ENCODE measurements around the gene ZSCAN23. TPM values are rescaled to one million over a fixed set of nuclear protein-coding genes. Genes with fewer than 3 reads are reported as not detected.
"Not testable (repeated sequence)": the region's sequence is repeated elsewhere in the genome, so short reads cannot be mapped to it uniquely, and the experiment has no call there.

Gene ZSCAN23
- total RNA-seq, 1 donor from 2014 or later, result 11.2 TPM

DNA sequence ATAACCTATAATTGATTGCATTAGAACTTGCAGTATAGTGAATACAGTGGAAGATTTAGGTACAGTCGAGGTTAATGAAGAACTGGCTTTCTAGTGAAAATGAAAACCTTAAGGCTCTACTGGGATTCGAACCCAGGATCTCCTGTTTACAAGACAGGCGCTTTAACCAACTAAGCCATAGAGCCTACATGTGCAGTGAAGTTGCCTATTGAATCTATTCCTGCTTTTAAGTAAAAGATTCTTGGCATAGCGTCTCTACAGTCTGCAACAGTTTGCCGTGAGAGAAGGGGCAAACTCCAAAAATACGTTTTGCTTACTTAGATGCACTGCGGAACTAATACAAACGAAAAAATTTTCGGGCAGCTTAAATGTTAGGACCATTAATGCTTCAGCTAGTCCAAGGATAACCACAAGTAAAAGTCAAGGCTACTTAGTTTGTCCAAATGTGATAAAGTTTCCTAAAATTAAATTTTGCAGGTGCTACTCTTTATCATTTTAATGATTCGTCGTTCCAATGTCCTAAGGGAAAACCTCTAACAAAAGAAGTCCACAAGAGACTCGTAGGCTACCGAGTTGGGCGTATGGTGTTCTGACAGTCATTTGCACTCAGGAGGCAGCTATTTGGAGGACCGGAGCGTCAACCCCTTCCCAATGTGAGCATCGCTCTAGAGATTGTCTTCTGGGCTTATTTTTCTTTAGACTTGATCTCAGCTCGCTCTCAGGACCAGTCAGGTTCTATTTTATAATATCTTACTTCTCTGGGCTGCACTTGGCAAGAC lies 31.3 kb upstream of the ZSCAN23 start:
- Mint-ChIP-seq H3K9me3 (peaks cover 4% of the 10 kb centered on the region), H3K27ac (peak overlapping the region; percentile 65), H3K4me1 (ENCODE audit: unreplicated experiment) (peaks cover 6% of the 10 kb centered on the region), H3K4me3 (peak overlapping the region; percentile 92), H3K36me3 (peaks cover 4% of the 10 kb centered on the region), H3K27me3 (peaks cover 31% of the 10 kb centered on the region)
- TF ChIP-seq, protein P1, sequence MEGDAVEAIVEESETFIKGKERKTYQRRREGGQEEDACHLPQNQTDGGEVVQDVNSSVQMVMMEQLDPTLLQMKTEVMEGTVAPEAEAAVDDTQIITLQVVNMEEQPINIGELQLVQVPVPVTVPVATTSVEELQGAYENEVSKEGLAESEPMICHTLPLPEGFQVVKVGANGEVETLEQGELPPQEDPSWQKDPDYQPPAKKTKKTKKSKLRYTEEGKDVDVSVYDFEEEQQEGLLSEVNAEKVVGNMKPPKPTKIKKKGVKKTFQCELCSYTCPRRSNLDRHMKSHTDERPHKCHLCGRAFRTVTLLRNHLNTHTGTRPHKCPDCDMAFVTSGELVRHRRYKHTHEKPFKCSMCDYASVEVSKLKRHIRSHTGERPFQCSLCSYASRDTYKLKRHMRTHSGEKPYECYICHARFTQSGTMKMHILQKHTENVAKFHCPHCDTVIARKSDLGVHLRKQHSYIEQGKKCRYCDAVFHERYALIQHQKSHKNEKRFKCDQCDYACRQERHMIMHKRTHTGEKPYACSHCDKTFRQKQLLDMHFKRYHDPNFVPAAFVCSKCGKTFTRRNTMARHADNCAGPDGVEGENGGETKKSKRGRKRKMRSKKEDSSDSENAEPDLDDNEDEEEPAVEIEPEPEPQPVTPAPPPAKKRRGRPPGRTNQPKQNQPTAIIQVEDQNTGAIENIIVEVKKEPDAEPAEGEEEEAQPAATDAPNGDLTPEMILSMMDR (conservative IDR thresholded peaks at IDR 0.05), result no peak
- DNase-seq (ENCODE audit: extremely low spot score, unreplicated experiment), result no peak

DNA sequence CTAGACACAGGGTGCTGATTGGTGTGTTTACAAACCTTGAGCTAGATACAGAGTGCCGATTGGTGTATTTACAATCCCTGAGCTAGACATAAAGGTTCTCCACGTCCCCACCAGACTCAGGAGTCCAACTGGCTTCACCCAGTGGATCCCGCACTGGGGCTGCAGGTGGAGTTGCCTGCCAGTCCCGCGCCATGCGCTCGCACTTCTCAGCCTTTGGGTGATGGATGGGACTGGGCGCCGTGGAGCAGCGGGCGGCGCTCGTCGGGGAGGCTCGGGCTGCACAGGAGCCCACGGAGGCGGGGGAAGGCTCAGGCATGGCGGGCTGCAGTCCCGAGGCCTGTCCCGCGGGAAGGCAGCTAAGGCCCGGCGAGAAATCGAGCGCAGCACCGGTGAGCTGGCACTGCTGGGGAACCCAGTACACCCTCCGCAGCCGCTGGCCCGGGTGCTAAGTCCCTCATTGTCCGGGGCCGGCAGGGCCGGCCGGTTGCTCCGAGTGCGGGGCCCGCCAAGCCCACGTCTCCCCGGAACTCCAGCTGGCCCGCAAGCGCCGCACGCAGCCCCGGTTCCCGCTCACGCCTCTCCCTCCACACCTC lies 26.0 kb upstream of the ZSCAN23 start:
- not testable (repeated sequence) for H3K27ac Mint-ChIP-seq; DNase-seq (ENCODE audit: extremely low spot score, unreplicated experiment); H3K36me3 Mint-ChIP-seq; H3K4me1 Mint-ChIP-seq (ENCODE audit: unreplicated experiment); H3K9me3 Mint-ChIP-seq
- peak overlapping the region; percentile 47 for H3K4me3 Mint-ChIP-seq
- H3K27me3 Mint-ChIP-seq, result peaks cover 17% of the 10 kb centered on the region

DNA sequence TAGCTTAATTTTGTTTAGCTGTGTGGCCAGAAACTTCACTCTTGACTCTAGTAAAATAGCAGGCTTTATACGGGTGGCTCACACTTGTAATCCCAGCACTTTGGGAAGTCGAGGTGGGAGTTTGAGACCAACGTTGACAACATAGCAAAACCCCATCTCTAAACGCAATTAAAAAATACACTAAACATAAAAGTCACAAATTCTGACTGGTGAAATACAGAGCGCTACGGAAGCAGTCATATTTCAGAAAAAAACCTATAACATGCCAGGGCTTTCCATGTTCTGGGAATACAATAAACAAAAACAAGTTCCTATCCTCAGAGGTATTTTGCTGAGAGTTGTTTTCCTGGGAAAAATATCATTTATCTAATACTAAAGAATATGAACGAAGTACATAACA lies 24.8 kb upstream of the ZSCAN23 start:
- Mint-ChIP-seq H3K27ac (no peak overlapping the region), H3K27me3 (peaks cover 27% of the 10 kb centered on the region), H3K9me3 (peaks cover 8% of the 10 kb centered on the region), H3K4me1 (ENCODE audit: unreplicated experiment) (no peaks in the 10 kb centered on the region), H3K36me3 (peaks cover 4% of the 10 kb centered on the region), H3K4me3 (no peak overlapping the region)
- DNase-seq (ENCODE audit: extremely low spot score, unreplicated experiment), result no peak
- TF ChIP-seq, protein P1 (conservative IDR thresholded peaks at IDR 0.05), result no peak

DNA sequence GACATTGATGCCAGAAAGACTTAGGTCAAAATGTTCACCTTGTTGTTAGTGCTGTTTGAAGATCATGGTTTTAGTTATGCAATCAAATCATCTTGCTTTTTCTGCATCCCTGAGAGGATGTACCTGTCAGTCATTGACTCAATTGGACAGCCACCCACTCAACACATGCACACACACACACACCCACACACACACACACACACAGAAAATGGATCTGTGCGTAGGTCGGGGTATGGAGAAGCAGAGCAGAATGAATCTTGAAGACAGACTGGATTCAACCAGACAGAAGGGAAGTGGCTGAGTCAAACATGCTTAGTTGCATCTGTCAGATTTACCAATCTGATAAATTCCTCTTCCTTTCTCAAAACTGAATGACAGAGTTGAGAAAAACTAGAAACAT lies 19.1 kb upstream of the ZSCAN23 start:
- TF ChIP-seq, protein P1 (conservative IDR thresholded peaks at IDR 0.05), result no peak
- H3K9me3 Mint-ChIP-seq, result no peaks in the 10 kb centered on the region
- no peak overlapping the region for H3K27ac Mint-ChIP-seq
- DNase-seq (ENCODE audit: extremely low spot score, unreplicated experiment), result no peak
- no peak overlapping the region for H3K4me3 Mint-ChIP-seq
- H3K27me3 Mint-ChIP-seq, result peaks cover 59% of the 10 kb centered on the region
- no peaks in the 10 kb centered on the region for H3K36me3 Mint-ChIP-seq
- no peaks in the 10 kb centered on the region for H3K4me1 Mint-ChIP-seq (ENCODE audit: unreplicated experiment)

DNA sequence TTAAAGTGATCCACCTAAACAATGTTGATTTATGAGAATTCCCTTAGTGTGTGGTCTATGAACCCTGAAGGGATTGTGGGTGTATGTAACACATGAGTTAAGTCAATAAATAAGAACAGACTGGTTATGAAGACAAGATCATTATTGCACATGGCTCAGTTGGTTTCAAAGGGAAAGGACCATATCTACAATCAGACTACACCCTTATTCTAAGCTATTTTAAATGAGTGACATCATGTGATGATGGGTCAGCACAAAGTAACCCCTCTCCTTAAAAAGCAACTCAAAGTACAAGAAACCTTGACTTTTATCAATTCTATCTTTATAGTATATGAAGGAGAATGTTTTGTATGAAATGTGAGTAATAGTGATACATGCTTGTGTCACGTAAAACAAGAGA lies 15.3 kb upstream of the ZSCAN23 start:
- H3K36me3 Mint-ChIP-seq, result no peaks in the 10 kb centered on the region
- no peak for DNase-seq (ENCODE audit: extremely low spot score, unreplicated experiment)
- peaks cover 55% of the 10 kb centered on the region for H3K27me3 Mint-ChIP-seq

DNA sequence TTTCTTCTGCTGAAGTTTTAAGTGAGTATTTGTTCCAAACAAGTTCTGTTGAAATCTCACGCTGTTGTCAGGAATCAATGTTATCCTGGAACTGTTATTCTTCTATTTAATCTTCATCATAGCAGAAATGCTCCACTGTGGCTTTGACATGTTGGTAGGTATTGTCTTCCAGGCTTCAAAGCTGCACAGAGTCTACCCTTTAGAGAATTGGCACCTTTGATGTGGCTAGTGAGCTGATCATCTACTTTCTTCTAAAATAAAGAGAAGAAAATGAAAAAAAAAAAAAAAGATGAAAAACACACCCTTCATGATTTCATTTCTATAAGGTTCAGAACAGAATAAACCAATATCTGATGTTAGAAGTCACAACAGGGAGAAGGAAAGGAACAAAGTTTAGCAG lies 5.8 kb upstream of the ZSCAN23 start:
- Mint-ChIP-seq H3K9me3 (no peaks in the 10 kb centered on the region), H3K4me1 (ENCODE audit: unreplicated experiment) (no peaks in the 10 kb centered on the region), H3K27me3 (peaks cover 9% of the 10 kb centered on the region), H3K36me3 (no peaks in the 10 kb centered on the region), H3K27ac (no peak overlapping the region), H3K4me3 (peak overlapping the region; percentile 52)
- no peak for DNase-seq (ENCODE audit: extremely low spot score, unreplicated experiment)
- TF ChIP-seq, protein P1 (conservative IDR thresholded peaks at IDR 0.05), result no peak

More for the DNA sequence above, 15.3 kb upstream of the ZSCAN23 start:
- no peaks in the 10 kb centered on the region for H3K9me3 Mint-ChIP-seq
- TF ChIP-seq, protein P1 (conservative IDR thresholded peaks at IDR 0.05), result no peak
- no peak overlapping the region for H3K4me3 Mint-ChIP-seq
- H3K4me1 Mint-ChIP-seq (ENCODE audit: unreplicated experiment), result no peaks in the 10 kb centered on the region
- no peak overlapping the region for H3K27ac Mint-ChIP-seq

DNA sequence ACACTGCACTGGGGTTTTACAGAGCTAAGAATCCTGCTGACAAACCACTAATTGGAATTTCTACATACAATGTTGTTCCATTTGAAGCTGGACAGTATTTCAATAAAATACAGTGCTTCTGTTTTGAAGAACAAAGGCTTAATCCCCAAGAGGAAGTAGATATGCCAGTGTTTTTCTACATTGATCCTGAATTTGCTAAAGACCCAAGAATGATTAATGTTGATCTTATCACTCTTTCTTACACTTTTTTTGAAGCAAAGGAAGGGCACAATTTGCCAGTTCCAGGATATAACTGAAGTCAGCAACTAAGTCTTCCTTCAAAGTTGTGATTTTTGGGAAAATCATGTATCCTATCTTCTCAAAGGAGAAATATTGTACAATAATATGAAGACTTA lies 4.2 kb upstream of the ZSCAN23 start:
- not testable (repeated sequence) for H3K4me1 Mint-ChIP-seq (ENCODE audit: unreplicated experiment); H3K36me3 Mint-ChIP-seq; H3K27me3 Mint-ChIP-seq; H3K9me3 Mint-ChIP-seq; DNase-seq (ENCODE audit: extremely low spot score, unreplicated experiment)
- peak overlapping the region; percentile 84 for H3K4me3 Mint-ChIP-seq
- peak overlapping the region; percentile 1 for H3K27ac Mint-ChIP-seq
